HG03378 (cell line): ENCODE measurements around the gene ASTN1.
"Not testable (repeated sequence)": the region's sequence is repeated elsewhere in the genome, so short reads cannot be mapped to it uniquely, and the experiment has no call there.

Source experiments
- ATAC-seq: cut with Tn5 transposase; IDR thresholded peaks from one replicate; pipeline ENCODE4 v1.9.1; 2021; ENCODE audit warnings: mild to moderate bottlenecking, moderate library complexity; ENCODE audit not compliant: unreplicated experiment

Gene ASTN1

DNA sequence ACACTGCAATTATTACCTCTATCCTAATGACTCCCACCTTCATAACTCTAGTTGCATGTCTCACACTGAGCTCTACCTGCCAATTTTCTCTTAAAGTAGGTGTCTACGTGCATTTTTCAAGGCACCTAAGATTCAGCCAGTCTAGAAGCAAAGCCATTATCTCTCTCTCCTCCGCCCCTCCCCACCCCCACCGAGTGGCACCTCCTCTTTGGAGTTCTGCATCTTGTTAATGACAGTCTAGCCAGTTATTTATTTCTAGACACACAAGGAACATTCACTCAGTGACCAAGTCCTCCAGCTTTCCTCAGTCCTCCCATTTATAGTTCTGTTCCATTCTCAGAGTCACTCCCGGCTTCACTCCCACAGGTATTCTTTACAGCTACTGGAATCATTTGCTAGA is 47.6 kb downstream of the ASTN1 start:
- no peak for ATAC-seq

DNA sequence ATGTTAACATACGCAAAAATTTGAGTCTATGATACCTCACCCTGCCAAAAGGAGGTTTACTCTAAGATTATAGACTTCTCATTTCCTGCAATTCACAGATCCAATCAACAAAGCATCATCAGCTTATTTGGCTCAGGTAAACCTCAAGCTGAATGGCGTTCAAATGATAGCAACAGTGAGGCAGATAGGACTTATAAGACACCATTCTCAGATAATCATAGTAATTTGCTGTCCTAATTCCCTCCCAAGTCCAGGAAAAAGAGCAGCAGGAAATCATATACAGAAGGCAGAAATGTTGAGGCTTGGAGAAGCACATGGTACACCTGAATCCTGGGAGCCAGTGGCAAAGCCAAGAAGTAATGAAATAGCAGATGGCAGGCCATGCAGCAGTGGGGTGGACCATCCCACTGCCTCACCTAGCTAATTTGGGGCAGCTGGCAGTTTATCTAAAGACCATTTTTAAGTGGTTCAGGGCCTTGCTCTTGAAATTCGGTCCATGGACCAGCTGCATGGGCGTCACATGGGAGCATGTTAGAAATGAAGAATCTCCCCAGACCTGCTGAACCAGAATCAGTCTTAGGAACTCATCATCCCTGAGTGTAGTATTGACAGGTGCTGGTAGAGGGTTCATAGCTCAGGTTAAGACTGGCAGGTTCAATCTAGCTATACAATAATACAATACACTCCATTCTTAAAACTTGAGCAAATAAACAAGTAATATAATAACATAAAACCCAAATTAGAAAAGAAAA is 57.7 kb downstream of the ASTN1 start:
- ATAC-seq, result no peak

GRCh38 chr1:177106196-177106595 is 58.3 kb downstream of the ASTN1 start:
- no peak for ATAC-seq

- ATAC-seq, result no peak
These were observed 61.3 kb downstream of the ASTN1 start for GRCh38 chr1:177103005-177103852.

- ATAC-seq, result no peak
These were observed 72.5 kb downstream of the ASTN1 start for GRCh38 chr1:177092001-177092400.

- no peak for ATAC-seq
These were observed 73.5 kb downstream of the ASTN1 start for GRCh38 chr1:177091040-177091439.

GRCh38 chr1:177088966-177089365 is 75.5 kb downstream of the ASTN1 start:
- ATAC-seq, result no peak

GRCh38 chr1:177082855-177083693 is 81.4 kb downstream of the ASTN1 start:
- no peak for ATAC-seq

DNA sequence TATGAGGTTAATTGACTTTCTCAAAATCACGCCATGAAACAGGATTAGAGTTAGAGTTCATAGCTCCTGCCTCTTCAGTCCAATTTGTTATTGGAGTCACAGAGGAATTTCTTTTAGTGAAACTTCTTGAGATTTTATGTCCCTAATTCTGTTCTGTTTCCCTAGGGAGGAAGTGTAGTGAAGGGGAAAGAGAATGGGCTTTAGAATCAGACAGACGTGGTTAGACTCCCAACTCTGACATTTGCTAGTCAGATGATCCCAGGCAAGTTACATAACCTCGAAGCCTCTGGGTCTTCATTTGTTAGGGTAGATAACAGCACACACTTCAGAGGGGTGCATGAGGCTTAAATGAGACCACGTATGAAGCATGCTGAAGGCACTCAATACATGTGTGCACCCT is 83.9 kb downstream of the ASTN1 start:
- no peak for ATAC-seq

- ATAC-seq, result no peak
These were observed 86.6 kb downstream of the ASTN1 start for GRCh38 chr1:177077734-177078499.

DNA sequence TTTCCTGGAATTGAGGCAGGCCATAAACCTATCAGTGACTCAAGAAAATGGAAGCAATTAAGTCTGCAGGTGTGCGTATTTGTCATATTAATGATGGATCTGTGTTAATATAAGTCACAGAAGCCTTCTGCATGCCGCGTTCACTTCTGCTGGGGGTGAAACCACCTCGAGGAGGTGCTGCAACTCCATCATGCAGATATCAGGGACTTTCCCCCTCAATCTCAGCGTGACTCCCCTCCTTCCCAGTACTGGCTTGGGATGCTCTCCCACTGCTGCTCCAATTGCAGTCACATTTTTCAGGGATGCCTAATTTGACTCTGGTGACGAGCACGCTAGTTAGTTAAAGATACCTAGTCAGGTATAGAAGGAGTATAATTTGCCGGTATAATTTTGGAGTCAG is 87.5 kb downstream of the ASTN1 start:
- no peak for ATAC-seq

DNA sequence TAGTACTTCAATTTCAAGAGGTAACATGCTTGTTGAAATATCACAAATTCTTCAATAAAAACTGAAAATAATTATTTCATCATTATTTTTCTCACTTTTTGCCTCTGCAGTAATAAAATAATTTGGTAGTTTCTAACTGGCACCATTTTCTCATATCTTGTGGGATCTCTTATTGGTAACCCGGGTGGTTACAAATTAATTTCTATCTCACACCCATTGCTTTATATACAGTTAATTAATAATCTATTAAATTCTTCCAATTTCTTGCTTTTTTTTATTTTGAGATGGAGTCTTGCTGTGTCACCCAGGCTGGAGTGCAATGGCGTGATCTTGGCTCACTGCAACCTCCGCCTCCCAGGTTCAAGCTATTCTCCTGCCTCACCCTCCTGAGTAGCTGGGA is 89.7 kb downstream of the ASTN1 start:
- ATAC-seq, result not testable (repeated sequence)

- ATAC-seq, result no peak
These were observed 95.0 kb downstream of the ASTN1 start for GRCh38 chr1:177069490-177069889.

GRCh38 chr1:177067752-177068410 is 96.6 kb downstream of the ASTN1 start:
- ATAC-seq, result no peak

DNA sequence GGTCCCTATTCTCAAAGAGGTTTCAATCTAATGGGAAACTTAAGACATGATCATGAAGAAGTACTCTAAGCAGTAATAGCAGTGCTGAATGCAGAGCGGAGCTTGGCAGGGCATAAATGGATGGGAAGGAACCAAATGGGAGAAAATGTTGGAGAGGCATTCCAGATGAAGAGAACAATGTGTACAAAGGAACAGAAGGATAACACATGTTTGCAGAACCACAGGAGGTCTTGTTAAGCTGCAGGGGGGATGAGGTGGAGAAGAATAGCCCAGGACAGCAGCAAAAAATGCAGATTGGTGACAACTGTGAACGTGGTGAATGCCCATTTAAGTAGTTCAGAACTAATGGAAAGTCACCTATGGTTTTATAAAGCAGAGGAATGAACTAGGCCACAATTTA is 99.1 kb downstream of the ASTN1 start:
- no peak for ATAC-seq

DNA sequence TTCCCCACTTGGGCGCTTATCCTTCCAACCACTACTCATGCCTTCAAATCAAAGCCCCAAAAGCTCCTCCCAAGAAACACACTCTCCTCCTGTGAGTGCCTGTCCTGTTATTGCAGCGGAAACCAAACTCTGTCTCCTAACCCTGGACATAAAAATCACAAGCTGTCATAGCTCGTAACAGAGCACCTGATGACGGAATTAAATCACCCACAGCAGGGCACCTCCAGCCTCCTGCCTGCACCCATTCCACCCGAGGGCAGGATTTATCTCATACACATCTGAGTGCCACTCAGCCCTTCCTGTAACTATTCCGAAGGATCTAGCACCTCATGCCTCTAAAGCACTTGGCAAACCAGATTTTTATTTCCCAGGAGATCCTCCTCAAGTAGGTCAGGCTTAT is 100.9 kb downstream of the ASTN1 start:
- ATAC-seq, result no peak

DNA sequence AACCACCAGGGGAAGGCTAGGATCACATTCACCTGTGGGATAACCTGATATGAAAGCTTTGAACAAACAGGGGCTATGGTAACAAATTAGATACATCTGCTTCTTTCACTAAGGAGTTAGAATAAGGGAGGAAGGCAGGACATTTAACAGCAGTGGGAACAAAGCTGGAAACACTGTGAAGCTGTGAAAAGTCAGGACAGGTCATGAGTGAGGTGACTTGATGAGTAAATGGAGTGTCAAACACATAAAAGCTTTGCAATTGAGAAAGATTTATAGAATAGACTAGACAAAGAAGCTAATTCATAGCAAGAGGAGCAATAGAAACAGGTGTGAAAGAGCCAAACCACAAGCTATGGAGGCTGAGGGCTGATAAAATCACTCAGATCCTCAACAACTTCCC is 110.0 kb downstream of the ASTN1 start:
- ATAC-seq, result no peak

DNA sequence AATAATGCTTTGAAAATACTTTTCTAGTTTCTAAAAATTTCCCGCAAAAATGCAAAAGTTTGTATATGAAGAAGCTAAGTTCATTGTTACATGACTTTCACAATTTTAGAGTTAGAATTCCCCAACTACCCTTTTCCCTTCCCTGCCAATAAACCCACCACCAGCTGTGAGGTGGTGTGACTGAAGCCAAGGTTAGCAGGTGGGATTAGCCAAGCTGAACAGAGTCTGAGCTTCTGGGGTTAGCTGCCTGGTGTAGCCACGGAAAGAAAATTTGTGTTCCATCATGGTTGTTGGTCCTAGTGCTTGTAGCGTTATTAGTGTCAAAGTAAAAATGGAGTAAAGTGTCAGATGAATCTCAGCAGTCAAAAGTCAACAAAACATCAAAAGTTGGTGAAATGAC is 110.9 kb downstream of the ASTN1 start:
- no peak for ATAC-seq

- ATAC-seq, result no peak
These were observed 116.0 kb downstream of the ASTN1 start for GRCh38 chr1:177048314-177049069.
